GM23338 (cell line): ENCODE data around the gene PGM1. TPM values are rescaled to one million over a fixed set of nuclear protein-coding genes. Genes with fewer than 3 reads are reported as not detected.

Source experiments
- ATAC-seq: fragments of 200-7000 bp; cut with Tn5 transposase; 3 replicates; pipeline ENCODE4 v1.9.1; 2020
- DNase-seq: peaks from one replicate; pipeline ENCODE4 v3.0.0-alpha.2; 2015; ENCODE audit warnings: low spot score
- H2AFZ ChIP-seq: fragments of 200-600 bp; sonication (generic); 2 replicates; pipeline ENCODE4 v1.8.0; 2016; ENCODE audit warnings: antibody characterized with exemption, mild to moderate bottlenecking, moderate library complexity
- H3F3A ChIP-seq: fragments of 200-600 bp; sonication (generic); replicated peaks from 2 replicates; pipeline ENCODE4 v1.8.0; 2017; ENCODE audit warnings: antibody characterized with exemption, mixed run types, low read depth
- H3K27ac ChIP-seq: fragments of 200-600 bp; sonication (generic); 2 replicates; pipeline ENCODE4 v1.6.1; 2016; ENCODE audit warnings: low read depth
- H3K27me3 ChIP-seq: fragments of 200-600 bp; sonication (generic); 2 replicates; pipeline ENCODE4 v1.8.0; 2016; ENCODE audit warnings: mild to moderate bottlenecking, mixed run types, moderate library complexity; ENCODE audit not compliant: insufficient read depth
- H3K36me3 ChIP-seq: fragments of 200-600 bp; sonication (generic); 2 replicates; pipeline ENCODE4 v1.8.0; 2016; ENCODE audit warnings: mild to moderate bottlenecking; ENCODE audit not compliant: insufficient read depth
- H3K4me1 ChIP-seq: fragments of 200-600 bp; sonication (generic); 2 replicates; pipeline ENCODE4 v1.8.0; 2016; ENCODE audit warnings: mild to moderate bottlenecking, moderate library complexity; ENCODE audit not compliant: insufficient read depth
- H3K4me2 ChIP-seq: fragments of 200-600 bp; sonication (generic); 2 replicates; pipeline ENCODE4 v1.7.1; 2017; ENCODE audit warnings: mixed run types
- H3K4me3 ChIP-seq: fragments of 200-600 bp; sonication (generic); 2 replicates; pipeline ENCODE4 v1.6.1; 2016; ENCODE audit warnings: mixed run types
- H3K79me2 ChIP-seq: fragments of 200-600 bp; sonication (generic); replicated peaks from 2 replicates; pipeline ENCODE4 v1.8.0; 2017; ENCODE audit warnings: mild to moderate bottlenecking; ENCODE audit not compliant: insufficient read depth
- H3K9me2 ChIP-seq: fragments of 200-600 bp; sonication (generic); 2 replicates; pipeline ENCODE4 v1.8.0; 2017; ENCODE audit not compliant: insufficient read depth
- H4K20me1 ChIP-seq: fragments of 200-600 bp; sonication (generic); replicated peaks from 2 replicates; pipeline ENCODE4 v1.8.0; 2017; ENCODE audit warnings: mild to moderate bottlenecking; ENCODE audit not compliant: insufficient read depth
- H3K27ac Mint-ChIP-seq: 2 replicates; pipeline ENCODE4 v1.8.0; 2020; ENCODE audit warnings: inconsistent platforms, mild to moderate bottlenecking, moderate library complexity, mixed read lengths
- H3K27me3 Mint-ChIP-seq: 3 replicates; pipeline ENCODE4 v1.8.0; 2022; ENCODE audit warnings: low read depth, mild to moderate bottlenecking, moderate library complexity, mixed read lengths, inconsistent platforms; ENCODE audit not compliant: insufficient read depth, poor library complexity
- H3K36me3 Mint-ChIP-seq: 3 replicates; pipeline ENCODE4 v1.8.0; 2021; ENCODE audit warnings: low read depth, mild to moderate bottlenecking, inconsistent platforms, moderate library complexity, mixed read lengths
- H3K4me1 Mint-ChIP-seq: 3 replicates; pipeline ENCODE4 v1.8.0; 2020; ENCODE audit warnings: mild to moderate bottlenecking, inconsistent platforms, mixed read lengths
- H3K4me3 Mint-ChIP-seq: 3 replicates; pipeline ENCODE4 v1.8.0; 2021; ENCODE audit warnings: moderate library complexity, mild to moderate bottlenecking, inconsistent platforms, mixed read lengths
- H3K9me3 Mint-ChIP-seq: 3 replicates; pipeline ENCODE4 v1.8.0; 2020; ENCODE audit warnings: moderate library complexity, mild to moderate bottlenecking, inconsistent platforms, mixed read lengths
- CREB1 ChIP-seq: fragments of 250-450 bp; sonication (Bioruptor Pico); IDR thresholded peaks from 2 replicates; pipeline ENCODE4 v1.5.0; 2020; ENCODE audit warnings: low read depth, mild to moderate bottlenecking, moderate library complexity
- EZH2 ChIP-seq: fragments of 200-600 bp; sonication (generic); IDR thresholded peaks from one replicate; pipeline ENCODE4 v1.8.0; 2017; ENCODE audit warnings: antibody characterized with exemption, mild to moderate bottlenecking, low read depth; ENCODE audit not compliant: unreplicated experiment
- EZH2phosphoT487 ChIP-seq: fragments of 200-600 bp; sonication (generic); IDR thresholded peaks from one replicate; pipeline ENCODE4 v1.8.1; 2018; ENCODE audit warnings: antibody characterized with exemption; ENCODE audit not compliant: unreplicated experiment
- JUNB ChIP-seq: IDR thresholded peaks from one replicate; pipeline ENCODE4 v1.6.1; 2016; ENCODE audit warnings: antibody characterized with exemption; ENCODE audit not compliant: unreplicated experiment
- NANOG ChIP-seq: IDR thresholded peaks from 2 replicates; pipeline ENCODE4 v1.6.1; 2016; ENCODE audit warnings: antibody characterized with exemption, borderline replicate concordance
- STAT1 ChIP-seq: IDR thresholded peaks from one replicate; pipeline ENCODE4 v1.6.1; 2016; ENCODE audit warnings: antibody characterized with exemption; ENCODE audit not compliant: unreplicated experiment
- ZNF114 ChIP-seq: fragments of 250-450 bp; sonication (Bioruptor Pico); IDR thresholded peaks from 2 replicates; pipeline ENCODE4 v1.5.0; 2020; ENCODE audit warnings: mild to moderate bottlenecking, moderate library complexity
- polyA plus RNA-seq: library from polyadenylated mRNA; unstranded; fragments of >200 nt; fragmentation: Nextera tagmentation; extraction: Ambion mirVana; gene quantifications from 2 replicates; pipeline ENCODE4 v1.2.1, GENCODE V29; 2016
- total RNA-seq: library from RNA; depleted of rRNA; stranded (reverse); fragments of >200 nt; shearing (Covaris generic); gene quantifications from 2 replicates; pipeline ENCODE4 v1.2.3, GENCODE V29; 2014
- TF ChIP-seq, protein P1 (sequence below), 2 experiments: fragments of 200-600 bp in 1 of 2; sonication (generic) in 1 of 2; conservative IDR thresholded peaks; 2 replicates each; pipeline versions ENCODE4 v1.5.1 to v1.6.1; 2016 to 2017; ENCODE audit warnings: antibody characterized with exemption in 2 of 2, low read depth in 2 of 2, mild to moderate bottlenecking in 2 of 2, moderate library complexity in 1 of 2
- TF ChIP-seq, protein P2 (sequence below): IDR thresholded peaks from 2 replicates; pipeline ENCODE4 v1.6.1; 2016; ENCODE audit warnings: antibody characterized with exemption
- TF ChIP-seq, protein P3 (sequence below): IDR thresholded peaks from one replicate; pipeline ENCODE4 v1.6.1; 2018; ENCODE audit warnings: antibody characterized with exemption; ENCODE audit not compliant: unreplicated experiment

PGM1 gene
- total and polyA plus RNA-seq, 2 experiments from 2014 or later: 20.9 to 71.9 TPM

- Histone ChIP-seq H3K9me2 (no peaks in the 10 kb centered on the region), H2AFZ (no peak overlapping the region), H3K36me3 (peaks cover 4% of the 10 kb centered on the region; the same call in 1 of the 2 replicates), H3K79me2 (no peaks in the 10 kb centered on the region), H3K4me2 (no peak overlapping the region), H3F3A (no peaks in the 10 kb centered on the region), H4K20me1 (peaks cover 5% of the 10 kb centered on the region; the same call in 1 of the 2 replicates), H3K4me3 (no peak overlapping the region), H3K27me3 (no peaks in the 10 kb centered on the region), H3K4me1 (no peaks in the 10 kb centered on the region), H3K27ac (no peak overlapping the region)
- Mint-ChIP-seq H3K27ac (no peak overlapping the region), H3K27me3 (peaks cover 4% of the 10 kb centered on the region), H3K9me3 (no peaks in the 10 kb centered on the region), H3K4me1 (no peaks in the 10 kb centered on the region), H3K36me3 (peaks cover 14% of the 10 kb centered on the region; the same call in 2 of the 3 replicates), H3K4me3 (no peak overlapping the region)
- ATAC-seq (no peak), DNase-seq (no peak)
- TF ChIP-seq, protein P1, sequence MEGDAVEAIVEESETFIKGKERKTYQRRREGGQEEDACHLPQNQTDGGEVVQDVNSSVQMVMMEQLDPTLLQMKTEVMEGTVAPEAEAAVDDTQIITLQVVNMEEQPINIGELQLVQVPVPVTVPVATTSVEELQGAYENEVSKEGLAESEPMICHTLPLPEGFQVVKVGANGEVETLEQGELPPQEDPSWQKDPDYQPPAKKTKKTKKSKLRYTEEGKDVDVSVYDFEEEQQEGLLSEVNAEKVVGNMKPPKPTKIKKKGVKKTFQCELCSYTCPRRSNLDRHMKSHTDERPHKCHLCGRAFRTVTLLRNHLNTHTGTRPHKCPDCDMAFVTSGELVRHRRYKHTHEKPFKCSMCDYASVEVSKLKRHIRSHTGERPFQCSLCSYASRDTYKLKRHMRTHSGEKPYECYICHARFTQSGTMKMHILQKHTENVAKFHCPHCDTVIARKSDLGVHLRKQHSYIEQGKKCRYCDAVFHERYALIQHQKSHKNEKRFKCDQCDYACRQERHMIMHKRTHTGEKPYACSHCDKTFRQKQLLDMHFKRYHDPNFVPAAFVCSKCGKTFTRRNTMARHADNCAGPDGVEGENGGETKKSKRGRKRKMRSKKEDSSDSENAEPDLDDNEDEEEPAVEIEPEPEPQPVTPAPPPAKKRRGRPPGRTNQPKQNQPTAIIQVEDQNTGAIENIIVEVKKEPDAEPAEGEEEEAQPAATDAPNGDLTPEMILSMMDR (conservative IDR thresholded peaks at IDR 0.05; ENCODE audit: low read depth in 2 of 2): peak in 1 of 2 experiments; percentile 15; a peak in 1 of 4 replicates
- no peak for TF ChIP-seq STAT1
These were observed 43.2 kb downstream of the PGM1 start for GRCh38 chr1:63636192-63637105.

- H3K36me3 Mint-ChIP-seq: peaks cover 2% of the 10 kb centered on the region; the same call in 2 of the 3 replicates
- no peaks in the 10 kb centered on the region for H3K9me3 Mint-ChIP-seq
- ATAC-seq (no peak), DNase-seq (no peak)
- Histone ChIP-seq H3K27ac (peak overlapping the region; percentile 47; the same call in 1 of the 2 replicates), H3K79me2 (no peaks in the 10 kb centered on the region), H3K4me1 (no peaks in the 10 kb centered on the region), H2AFZ (no peak overlapping the region), H3K27me3 (no peaks in the 10 kb centered on the region), H3K4me3 (no peak overlapping the region), H4K20me1 (no peaks in the 10 kb centered on the region), H3K36me3 (peaks cover 4% of the 10 kb centered on the region; the same call in 1 of the 2 replicates), H3K4me2 (no peak overlapping the region), H3K9me2 (no peaks in the 10 kb centered on the region), H3F3A (no peaks in the 10 kb centered on the region)
- no peak overlapping the region for H3K27ac Mint-ChIP-seq
- TF ChIP-seq NANOG: no peak
- TF ChIP-seq CREB1: no peak
- no peak for TF ChIP-seq ZNF114
- no peaks in the 10 kb centered on the region for H3K4me1 Mint-ChIP-seq
- H3K4me3 Mint-ChIP-seq: no peak overlapping the region
- H3K27me3 Mint-ChIP-seq: peaks cover 4% of the 10 kb centered on the region
These were observed 45.3 kb downstream of the PGM1 start for GRCh38 chr1:63638471-63638870.

- Mint-ChIP-seq H3K27ac (no peak overlapping the region), H3K36me3 (peaks cover 2% of the 10 kb centered on the region; the same call in 2 of the 3 replicates), H3K27me3 (peaks cover 4% of the 10 kb centered on the region), H3K4me1 (no peaks in the 10 kb centered on the region), H3K4me3 (no peak overlapping the region), H3K9me3 (no peaks in the 10 kb centered on the region)
- Histone ChIP-seq H2AFZ (no peak overlapping the region), H3K4me3 (no peak overlapping the region), H3K27me3 (no peaks in the 10 kb centered on the region), H3K4me1 (no peaks in the 10 kb centered on the region), H3K36me3 (peaks cover 4% of the 10 kb centered on the region; the same call in 1 of the 2 replicates), H3K27ac (peak overlapping the region; percentile 47; the same call in 1 of the 2 replicates), H3K9me2 (no peaks in the 10 kb centered on the region), H3F3A (no peaks in the 10 kb centered on the region), H3K4me2 (no peak overlapping the region), H4K20me1 (no peaks in the 10 kb centered on the region), H3K79me2 (no peaks in the 10 kb centered on the region)
- DNase-seq (no peak), ATAC-seq (no peak)
- TF ChIP-seq, protein P2, sequence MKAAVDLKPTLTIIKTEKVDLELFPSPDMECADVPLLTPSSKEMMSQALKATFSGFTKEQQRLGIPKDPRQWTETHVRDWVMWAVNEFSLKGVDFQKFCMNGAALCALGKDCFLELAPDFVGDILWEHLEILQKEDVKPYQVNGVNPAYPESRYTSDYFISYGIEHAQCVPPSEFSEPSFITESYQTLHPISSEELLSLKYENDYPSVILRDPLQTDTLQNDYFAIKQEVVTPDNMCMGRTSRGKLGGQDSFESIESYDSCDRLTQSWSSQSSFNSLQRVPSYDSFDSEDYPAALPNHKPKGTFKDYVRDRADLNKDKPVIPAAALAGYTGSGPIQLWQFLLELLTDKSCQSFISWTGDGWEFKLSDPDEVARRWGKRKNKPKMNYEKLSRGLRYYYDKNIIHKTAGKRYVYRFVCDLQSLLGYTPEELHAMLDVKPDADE: no peak
- TF ChIP-seq CREB1 (no peak), EZH2phosphoT487 (no peak), EZH2 (no peak), JUNB (no peak)
- TF ChIP-seq, protein P3, sequence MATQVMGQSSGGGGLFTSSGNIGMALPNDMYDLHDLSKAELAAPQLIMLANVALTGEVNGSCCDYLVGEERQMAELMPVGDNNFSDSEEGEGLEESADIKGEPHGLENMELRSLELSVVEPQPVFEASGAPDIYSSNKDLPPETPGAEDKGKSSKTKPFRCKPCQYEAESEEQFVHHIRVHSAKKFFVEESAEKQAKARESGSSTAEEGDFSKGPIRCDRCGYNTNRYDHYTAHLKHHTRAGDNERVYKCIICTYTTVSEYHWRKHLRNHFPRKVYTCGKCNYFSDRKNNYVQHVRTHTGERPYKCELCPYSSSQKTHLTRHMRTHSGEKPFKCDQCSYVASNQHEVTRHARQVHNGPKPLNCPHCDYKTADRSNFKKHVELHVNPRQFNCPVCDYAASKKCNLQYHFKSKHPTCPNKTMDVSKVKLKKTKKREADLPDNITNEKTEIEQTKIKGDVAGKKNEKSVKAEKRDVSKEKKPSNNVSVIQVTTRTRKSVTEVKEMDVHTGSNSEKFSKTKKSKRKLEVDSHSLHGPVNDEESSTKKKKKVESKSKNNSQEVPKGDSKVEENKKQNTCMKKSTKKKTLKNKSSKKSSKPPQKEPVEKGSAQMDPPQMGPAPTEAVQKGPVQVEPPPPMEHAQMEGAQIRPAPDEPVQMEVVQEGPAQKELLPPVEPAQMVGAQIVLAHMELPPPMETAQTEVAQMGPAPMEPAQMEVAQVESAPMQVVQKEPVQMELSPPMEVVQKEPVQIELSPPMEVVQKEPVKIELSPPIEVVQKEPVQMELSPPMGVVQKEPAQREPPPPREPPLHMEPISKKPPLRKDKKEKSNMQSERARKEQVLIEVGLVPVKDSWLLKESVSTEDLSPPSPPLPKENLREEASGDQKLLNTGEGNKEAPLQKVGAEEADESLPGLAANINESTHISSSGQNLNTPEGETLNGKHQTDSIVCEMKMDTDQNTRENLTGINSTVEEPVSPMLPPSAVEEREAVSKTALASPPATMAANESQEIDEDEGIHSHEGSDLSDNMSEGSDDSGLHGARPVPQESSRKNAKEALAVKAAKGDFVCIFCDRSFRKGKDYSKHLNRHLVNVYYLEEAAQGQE: no peak
These were observed 45.7 kb downstream of the PGM1 start for GRCh38 chr1:63638875-63639274.
